Smooth muscle cell of the pulmonary artery (primary cell): ENCODE results near the gene DPY30. TPM values are rescaled to one million over a fixed set of nuclear protein-coding genes. Genes with fewer than 3 reads are reported as not detected.

Source experiments
- total RNA-seq: library from RNA; depleted of rRNA; stranded (reverse); fragments of >200 nt; gene quantifications from 2 replicates; pipeline ENCODE4 v1.2.3, GENCODE V29; 2014

The DPY30 gene
- 32.8 and 41.4 TPM in 2 replicates for total RNA-seq

DNA sequence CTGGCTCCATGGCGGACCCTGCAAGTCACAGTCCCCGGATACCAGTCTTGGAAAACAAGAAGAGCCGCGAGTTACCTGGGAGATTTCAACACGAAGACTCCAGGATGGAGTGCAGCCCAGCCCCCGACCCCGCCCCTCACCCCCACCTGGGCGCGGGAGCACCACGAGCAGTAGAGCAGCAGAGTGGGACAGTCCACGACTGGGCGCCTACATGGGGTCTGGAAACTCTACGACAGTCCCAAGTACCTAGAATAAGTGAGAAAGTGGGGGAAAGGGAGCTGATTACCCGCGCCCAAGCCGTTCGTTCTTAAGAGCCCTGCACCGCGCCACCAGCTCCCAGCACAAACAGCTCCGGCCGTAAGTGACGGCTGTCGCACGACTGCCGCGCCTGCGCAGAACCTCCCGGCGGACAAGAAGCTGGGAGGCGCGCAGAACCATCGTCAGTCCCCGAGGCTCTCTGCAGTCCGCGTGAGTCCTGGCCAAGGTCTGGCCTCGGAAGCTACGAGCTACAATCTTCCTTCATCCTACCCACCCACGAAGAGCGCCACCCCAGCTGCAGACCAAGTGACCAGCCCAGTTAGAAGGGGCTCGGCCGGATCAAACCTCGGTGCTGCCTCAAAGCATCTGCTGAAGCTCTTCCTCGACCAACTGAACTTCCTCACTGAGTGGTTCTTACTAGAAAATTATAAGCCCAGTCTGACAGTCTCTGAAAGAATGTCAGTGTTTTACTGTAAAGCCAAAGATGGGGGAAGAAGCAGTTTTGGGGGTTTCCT is at the start of gene DPY30:
TSS of gene DPY30 (minus strand) at position 359 of the 773 bp plus-strand sequence. CDS start at position 10, 349 bp downstream.

DNA sequence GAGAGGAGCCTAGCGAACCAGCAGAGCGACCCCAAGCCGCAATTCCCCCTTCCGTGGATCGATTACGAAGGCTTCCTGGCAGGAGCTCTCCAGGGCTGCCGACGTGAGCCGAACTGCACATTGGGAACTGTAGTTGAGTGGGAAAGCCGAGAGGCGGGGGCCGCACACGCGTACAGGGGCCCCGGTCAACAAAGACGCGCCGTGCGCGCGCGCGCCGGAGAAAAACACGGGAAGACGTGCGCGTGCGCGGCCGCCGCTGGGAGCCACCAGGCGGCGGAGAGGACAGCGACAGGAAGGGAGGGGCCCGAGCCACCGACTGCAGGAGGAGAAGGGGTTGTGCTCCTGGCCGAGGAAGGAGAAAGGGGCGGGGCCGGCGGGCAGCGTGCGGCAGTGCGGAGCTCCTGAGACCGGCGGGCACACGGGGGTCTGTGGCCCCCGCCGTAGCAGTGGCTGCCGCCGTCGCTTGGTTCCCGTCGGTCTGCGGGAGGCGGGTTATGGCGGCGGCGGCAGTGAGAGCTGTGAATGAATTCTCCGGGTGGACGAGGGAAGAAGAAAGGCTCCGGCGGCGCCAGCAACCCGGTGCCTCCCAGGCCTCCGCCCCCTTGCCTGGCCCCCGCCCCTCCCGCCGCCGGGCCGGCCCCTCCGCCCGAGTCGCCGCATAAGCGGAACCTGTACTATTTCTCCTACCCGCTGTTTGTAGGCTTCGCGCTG is 23.9 kb upstream of the DPY30 start, which contains the start of gene SPAST:
TSS of gene SPAST (plus strand) at position 247 of the 711 bp plus-strand sequence. CDS start at position 523, 276 bp downstream.

DNA sequence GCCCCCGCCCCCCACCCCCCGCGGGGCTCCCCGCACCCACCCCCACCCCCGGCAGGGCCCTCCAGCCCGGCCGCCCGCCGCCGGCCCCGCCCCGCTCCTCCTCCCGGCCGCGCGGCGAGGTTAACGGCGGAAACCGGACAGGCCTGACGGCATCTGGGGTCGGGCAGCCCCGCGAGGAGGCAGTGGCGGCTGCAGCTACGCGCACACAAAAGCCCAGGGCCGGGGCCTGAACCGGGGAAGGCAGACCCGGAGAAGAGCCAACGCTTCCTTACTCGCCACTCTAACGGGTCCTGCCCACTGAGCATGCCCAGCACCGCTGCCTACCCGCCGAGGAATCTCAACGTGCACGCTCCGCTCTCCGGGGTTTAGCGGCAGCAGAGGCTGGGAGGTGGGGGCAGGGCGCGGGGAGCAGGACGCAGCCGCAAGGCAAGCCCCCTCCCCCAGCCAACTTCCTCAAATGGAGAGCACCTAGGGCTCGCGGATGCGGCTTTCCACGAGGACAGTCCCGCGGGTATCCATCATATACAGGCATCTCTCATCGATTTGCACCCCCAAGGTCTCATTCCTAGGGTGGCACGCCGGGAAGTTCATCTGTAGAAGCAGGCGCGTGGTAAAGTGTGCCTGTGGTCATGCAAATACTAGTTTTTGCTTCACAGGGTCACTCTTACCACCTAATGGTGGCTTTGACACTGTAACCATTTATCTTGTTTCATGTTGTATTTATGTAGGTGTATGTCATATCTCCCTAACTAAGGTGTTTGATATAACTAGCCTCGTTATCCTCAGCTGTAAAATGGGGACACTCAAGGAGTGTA is 28.7 kb downstream of the DPY30 start, which contains the start of gene MEMO1:
TSS of gene MEMO1 (minus strand) at position 339 of the 815 bp plus-strand sequence. CDS start 761 bp downstream, outside the sequence.

Other genes starting within 250 kb of the DPY30 start
- gene MEMO1, start 28.8 kb downstream of the DPY30 start, total RNA-seq, result 34.8 and 40.4 TPM in 2 replicates
- gene SPAST, start 23.8 kb upstream of the DPY30 start, total RNA-seq, result 20.5 and 21.9 TPM in 2 replicates
- gene SLC30A6, start 126.1 kb upstream of the DPY30 start, total RNA-seq, result 28.1 and 33.2 TPM in 2 replicates
- gene NLRC4, start 225.1 kb upstream of the DPY30 start, total RNA-seq, result 0.03 TPM in 1 of 2 replicates, not detected in the other
- gene YIPF4, start 238.1 kb upstream of the DPY30 start, total RNA-seq, result 29.1 and 31.7 TPM in 2 replicates